ENCODE data around the gene SWSAP1.
"Not testable (repeated sequence)": the region's sequence is repeated elsewhere in the genome, so short reads cannot be mapped to it uniquely, and the experiment has no call there.

Gene SWSAP1, protein sequence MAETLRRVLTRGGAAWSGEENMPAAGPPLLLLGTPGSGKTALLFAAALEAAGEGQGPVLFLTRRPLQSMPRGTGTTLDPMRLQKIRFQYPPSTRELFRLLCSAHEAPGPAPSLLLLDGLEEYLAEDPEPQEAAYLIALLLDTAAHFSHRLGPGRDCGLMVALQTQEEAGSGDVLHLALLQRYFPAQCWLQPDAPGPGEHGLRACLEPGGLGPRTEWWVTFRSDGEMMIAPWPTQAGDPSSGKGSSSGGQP

DNA sequence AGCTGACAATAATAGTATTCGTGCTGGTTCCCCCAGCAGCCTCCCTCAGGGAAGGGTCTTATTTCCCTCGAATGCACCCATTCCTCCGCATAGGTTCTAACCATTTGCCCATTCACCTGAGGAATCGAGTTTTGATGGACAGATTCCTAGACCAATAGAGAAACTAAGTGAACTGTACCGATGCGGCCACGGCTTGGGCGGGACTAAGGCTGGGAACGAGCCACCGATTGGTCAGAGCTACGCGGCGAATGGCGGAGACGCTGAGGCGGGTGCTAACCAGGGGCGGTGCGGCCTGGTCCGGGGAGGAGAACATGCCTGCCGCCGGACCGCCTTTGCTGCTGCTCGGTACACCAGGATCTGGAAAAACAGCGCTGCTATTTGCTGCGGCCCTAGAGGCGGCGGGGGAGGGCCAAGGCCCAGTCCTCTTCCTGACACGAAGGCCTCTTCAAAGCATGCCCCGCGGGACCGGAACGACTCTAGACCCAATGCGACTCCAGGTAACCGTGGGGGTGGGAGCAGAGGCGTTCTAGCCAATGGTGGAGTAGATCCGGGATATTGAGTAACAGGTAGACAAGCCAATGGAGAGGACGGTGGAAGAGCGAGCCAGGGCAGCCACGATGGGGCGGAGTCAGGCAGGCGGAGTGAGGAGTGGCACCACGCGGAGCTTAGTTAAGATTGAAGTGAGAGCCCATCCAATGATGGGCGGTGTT, at the start of gene SWSAP1:
Gene SWSAP1, plus strand, starts transcription at position 234 of the 710 bp plus-strand sequence. Its CDS starts 15 bp downstream, at position 249.
- in situ Hi-C loops (cut with MboI; ENCODE audit: low pct_unique_long_range_greater_than_20kb, low sequenced_read_pairs), result no loop called here
- DNase-seq, result peak; percentile 100

DNA sequence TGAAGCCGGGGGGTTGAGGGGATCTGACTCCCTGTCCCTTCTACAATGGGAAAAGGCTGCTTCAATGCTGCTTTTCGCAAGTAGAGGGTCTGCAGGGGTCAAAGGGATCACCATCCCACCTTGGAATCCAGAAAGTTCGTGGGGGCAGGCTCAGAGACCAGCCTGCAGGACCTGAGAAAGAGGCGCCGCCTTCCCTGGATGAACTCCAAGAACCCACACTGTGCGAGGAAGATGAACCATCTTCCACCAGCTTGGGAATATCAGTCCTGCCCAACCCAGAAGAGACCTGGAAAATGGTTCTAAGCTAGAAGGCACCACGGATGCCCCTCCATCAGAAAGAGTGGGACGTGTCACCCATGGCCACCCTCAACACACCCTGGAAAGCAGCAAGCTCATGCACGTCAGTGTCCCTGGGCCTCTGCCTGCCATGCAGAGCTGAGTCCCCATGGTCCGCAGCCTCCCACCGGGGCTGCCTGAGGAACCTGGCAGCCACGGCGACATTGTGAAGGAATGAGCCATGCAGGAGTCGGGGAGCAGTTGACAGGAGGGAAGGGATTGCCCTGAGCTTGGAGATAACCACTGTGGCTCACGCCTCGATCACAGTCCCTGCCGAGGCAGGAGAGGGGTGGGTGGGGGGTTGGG, 49.6 kb upstream of the SWSAP1 start:
- no peak for DNase-seq
- in situ Hi-C loops (cut with MboI; ENCODE audit: low pct_unique_long_range_greater_than_20kb, low sequenced_read_pairs), result no loop called here

DNA sequence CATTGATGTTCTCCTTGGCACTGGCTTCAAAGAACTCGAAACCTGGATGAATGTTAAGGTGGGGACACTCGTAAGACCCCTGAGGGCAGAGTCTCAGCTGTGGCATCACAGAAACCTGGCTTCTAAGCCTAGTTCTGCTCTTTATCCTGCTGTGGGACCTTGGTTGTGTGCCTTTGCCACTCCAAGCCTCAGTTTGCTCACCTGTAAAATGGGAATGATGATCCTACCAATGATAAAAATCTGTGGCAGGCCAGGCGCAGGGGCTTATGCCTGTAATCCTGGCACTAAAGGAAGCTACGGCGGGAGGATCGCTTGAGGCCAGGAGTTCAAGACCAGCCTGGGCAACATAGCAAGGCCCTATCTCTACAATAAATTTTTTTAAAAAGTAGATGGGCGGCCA, 48.9 kb upstream of the SWSAP1 start:
- in situ Hi-C loops (cut with MboI; ENCODE audit: low pct_unique_long_range_greater_than_20kb, low sequenced_read_pairs), result no loop called here
- DNase-seq, result no peak

DNA sequence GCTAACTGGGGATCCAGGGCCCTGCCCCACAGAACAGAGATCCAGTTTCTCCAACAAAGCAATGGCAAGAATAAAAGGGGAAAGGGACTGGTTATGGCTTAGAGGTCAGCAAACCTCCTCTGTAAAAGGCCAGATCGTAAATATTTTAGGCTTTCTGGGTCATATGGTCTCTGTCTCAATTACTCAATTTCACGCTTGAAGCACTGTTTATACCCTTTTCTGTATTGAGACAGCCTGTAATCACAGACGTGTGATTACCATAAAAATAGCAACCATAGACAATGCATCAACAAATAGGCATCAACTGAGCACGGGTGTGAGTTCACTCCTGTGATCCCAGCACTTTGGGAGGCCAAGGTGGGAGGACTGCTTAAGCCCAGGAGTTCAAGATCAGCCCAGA, 44.3 kb upstream of the SWSAP1 start:
- in situ Hi-C loops (cut with MboI; ENCODE audit: low pct_unique_long_range_greater_than_20kb, low sequenced_read_pairs), result no loop called here

DNA sequence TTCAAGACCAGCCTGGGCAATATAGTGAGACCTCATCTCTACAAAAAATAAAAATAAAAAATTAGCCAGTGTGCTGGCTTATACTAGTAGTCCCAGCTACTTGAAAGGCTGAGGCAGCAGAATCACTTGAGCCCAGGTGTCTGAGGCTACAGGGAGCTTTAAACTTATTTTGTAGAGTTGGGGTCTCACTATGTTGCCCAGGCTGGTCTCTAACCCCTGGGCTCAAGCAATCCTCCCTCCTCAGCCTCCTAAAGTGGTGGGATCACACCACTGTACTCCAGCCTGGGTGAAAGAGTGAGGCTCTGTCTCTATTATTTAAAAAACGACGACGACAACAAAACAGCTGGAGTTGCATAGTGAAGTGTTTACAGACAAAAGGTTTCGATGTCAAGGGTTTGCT, 43.0 kb upstream of the SWSAP1 start:
- in situ Hi-C loops (cut with MboI; ENCODE audit: low pct_unique_long_range_greater_than_20kb, low sequenced_read_pairs), result no loop called here
- no peak for DNase-seq

More for the DNA sequence above, 44.3 kb upstream of the SWSAP1 start:
- no peak for DNase-seq

DNA sequence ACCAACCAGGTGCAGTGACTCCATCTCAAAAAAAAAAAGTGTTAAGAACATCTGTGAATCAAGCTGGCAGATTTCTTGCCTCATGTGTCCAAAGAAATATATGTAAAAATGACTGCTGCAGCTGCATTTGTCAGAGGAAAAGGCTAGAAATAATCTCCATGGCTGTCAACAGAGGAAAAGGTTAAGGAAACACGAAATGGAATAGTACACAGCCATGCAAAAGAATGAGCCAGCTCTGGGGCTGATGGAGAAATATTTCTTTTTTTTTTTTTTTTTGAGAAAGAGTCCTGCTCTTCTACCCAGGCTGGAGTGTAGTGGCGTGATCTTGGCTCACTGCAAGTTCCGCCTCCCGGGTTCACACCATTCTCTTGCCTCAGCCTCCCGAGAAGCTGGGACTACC, 41.6 kb upstream of the SWSAP1 start:
- no peak for DNase-seq
- in situ Hi-C loops (cut with MboI; ENCODE audit: low pct_unique_long_range_greater_than_20kb, low sequenced_read_pairs), result no loop called here

DNA sequence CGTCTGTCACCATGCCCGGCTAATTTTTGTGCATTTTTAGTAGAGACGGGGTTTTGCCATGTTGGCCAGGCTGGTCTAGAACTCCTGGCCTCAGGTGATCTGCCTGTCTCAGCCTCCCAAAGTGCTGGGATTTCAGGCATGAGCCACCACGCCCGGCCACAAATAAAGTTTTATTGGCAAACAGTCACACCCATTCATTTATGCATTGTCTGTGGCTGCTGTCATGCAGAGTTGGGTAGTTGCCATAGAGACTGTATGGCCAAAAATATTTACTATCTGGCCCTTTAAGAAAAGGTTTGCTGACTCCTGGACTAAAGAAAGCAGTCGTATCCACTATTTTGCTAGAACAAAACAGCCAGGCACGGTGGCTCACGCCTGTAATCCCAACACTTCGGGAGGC, 40.6 kb upstream of the SWSAP1 start:
- DNase-seq; in situ Hi-C loops (cut with MboI; ENCODE audit: low pct_unique_long_range_greater_than_20kb, low sequenced_read_pairs): not testable (repeated sequence)

DNA sequence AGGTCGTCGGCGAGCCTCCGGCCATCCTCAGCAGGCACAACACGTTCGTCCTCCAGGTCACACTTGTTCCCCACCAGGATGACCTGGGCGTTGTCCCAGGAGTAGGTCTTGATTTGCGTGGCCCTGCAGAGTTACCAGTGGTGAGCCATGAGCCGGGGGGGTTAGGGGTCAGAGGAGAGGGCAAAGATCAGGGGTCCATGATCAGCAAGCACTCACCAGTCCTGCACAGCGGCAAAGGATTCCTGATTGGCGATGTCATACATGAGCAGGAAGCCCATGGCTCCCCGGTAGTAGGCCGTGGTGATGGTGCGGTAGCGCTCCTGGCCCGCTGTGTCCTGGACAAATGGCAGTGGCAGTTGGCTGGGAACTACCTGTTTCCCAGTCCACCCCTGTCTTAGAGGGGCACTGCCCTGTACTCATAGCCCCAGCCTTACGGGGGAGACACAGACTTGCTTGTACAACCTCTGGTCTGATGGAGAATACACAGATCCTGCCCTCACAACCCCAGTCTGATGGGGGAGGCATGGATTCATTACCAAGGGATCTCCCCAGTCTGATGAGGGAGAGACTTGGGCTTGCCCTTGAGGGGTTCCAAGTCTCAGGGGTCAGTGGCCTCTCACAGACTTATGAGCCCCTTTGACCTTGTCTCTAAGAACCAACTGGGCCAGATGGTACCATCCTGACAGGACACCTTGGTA, 38.9 kb upstream of the SWSAP1 start:
- in situ Hi-C loops (cut with MboI; ENCODE audit: low pct_unique_long_range_greater_than_20kb, low sequenced_read_pairs), result no loop called here

DNA sequence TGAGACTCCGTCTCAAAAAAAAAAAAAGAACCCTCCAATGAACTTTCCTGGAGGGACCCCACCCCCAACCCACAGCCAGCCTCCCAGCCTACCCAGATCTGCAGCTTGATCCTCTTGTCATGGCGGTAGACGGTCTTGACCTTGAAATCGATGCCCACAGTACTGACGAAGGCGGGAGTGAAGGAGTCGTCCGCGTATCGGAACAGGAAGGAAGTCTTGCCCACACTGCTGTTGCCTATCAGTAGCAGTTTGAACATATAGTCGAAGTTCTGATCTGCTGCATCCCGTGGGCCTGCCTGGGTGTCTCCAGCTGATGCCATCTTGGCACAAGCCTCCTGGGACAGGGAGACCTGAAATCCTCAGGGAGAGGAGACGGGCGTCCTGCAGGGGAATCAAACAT, 37.4 kb upstream of the SWSAP1 start:
- DNase-seq, result peak; percentile 54
- in situ Hi-C loops (cut with MboI; ENCODE audit: low pct_unique_long_range_greater_than_20kb, low sequenced_read_pairs), result no loop called here

More for the DNA sequence above, 38.9 kb upstream of the SWSAP1 start:
- DNase-seq, result no peak

DNA sequence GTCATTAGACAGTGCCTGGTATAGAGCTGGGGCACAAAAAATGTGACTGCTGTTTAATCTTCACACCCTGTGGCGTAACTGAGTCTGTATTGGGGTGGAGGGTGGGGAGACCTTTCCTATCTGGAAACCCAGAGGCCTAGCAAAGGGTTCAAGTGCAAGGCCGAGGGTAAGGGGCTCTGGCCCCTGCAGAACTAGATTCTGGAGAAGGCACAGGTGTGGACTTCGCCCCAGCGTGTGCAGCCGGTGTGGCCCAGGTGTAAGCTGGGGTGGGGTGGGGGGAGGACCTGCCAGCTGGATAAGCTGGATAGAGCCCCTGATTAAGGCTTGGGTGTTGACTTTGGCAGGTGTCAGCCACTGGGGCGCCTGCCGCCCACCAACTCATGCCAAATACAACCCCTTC, 36.3 kb upstream of the SWSAP1 start:
- in situ Hi-C loops (cut with MboI; ENCODE audit: low pct_unique_long_range_greater_than_20kb, low sequenced_read_pairs), result no loop called here
- no peak for DNase-seq

DNA sequence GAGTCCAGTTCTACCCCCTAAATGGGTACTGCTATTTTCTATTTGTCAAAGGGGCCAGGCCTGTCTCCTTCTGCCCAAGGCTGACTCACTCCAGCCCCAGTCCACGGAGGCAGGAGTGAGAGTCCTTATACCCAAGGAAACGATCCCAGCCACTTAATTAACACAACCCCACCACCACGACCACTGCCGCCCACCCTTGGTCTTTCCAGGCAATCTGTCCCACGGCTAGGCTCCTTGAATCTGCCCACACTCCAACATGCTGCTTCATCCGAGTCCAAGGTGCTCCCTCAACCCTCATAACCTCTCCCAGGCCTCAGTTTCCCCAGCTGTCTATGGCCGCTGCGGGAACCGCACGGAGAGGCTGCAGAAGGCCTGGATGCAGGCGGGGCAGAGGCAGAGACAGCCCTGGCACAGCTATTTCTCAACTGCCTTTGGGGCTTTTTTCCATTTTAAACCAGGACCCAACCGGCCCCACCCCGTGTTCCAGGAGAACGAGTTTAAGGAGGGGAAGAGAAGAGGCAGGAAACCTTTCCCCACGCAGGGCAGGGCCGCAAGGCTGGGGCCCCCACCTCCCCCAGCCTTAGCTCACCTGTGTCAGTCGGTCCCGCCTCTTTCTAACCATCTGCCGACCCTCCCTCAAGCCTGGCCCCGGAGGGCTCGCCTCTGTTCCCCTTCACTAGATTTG, 35.8 kb upstream of the SWSAP1 start:
- in situ Hi-C loops (cut with MboI; ENCODE audit: low pct_unique_long_range_greater_than_20kb, low sequenced_read_pairs), result no loop called here
- no peak for DNase-seq

DNA sequence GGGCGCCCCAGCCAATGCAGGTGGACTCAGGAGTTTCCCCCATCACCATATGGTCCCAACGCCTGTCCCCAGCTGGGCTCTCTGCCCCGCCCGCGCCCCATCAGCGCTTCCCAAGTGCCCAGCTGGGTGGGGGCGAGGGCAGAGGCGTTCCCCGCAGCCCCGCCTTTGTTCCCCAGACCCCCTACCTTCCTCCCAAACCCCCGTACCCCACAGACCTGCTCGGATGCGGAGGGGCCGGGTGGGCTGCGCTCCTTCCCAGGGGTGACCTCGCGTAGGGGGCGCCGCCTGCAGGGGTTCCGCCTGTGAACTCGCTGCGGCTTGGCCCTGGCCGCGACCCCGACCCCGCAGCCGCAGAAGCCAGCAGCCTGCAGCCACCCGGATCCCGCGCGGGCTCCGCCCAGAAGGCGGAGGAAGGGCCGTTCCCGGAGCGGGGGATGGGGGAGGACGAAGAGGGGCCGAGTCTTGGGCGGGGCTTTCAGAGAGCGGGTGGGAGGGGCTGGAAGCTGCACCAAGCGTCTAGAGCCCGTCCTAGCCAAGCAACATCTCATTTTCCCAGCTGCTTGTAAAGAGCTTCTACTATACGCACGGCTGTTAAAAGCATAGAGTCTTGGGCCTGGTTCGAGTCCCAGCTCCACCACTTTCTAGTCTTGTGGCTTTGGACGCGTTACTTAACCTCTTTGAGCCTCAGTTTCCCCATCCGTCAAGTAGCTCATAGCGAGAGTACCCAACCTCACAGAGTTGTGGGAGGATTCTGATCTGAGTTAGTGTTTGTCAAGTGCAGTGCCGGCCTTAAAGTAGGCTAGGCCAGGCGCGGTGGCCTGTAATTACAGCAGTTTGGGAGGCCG, 35.0 kb upstream of the SWSAP1 start, which contains the start of gene RAB3D:
Gene RAB3D, minus strand, starts transcription at position 404 of the 845 bp plus-strand sequence. CDS start 2,258 bp downstream, outside the sequence.
- in situ Hi-C loops (cut with MboI; ENCODE audit: low pct_unique_long_range_greater_than_20kb, low sequenced_read_pairs), result no loop called here
- DNase-seq, result peak; percentile 82

DNA sequence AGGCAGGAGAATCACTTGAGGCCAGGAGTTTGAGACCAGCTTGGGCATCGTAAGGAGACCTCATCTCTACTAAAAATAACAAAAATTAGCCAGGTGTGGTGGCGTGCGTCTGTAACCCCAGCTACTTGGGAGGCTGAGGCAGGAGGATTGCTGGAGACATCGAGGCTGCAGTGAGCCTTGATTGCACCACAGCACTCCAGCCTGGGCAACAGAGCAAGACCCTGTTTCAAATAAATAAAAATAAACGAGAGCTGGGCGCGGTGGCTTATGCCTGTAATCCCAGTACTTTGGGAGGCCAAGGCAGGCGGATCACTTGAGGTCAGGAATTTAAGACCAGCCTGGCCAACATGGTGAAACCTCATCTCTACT, 34.4 kb upstream of the SWSAP1 start:
- DNase-seq; in situ Hi-C loops (cut with MboI; ENCODE audit: low pct_unique_long_range_greater_than_20kb, low sequenced_read_pairs): not testable (repeated sequence)

DNA sequence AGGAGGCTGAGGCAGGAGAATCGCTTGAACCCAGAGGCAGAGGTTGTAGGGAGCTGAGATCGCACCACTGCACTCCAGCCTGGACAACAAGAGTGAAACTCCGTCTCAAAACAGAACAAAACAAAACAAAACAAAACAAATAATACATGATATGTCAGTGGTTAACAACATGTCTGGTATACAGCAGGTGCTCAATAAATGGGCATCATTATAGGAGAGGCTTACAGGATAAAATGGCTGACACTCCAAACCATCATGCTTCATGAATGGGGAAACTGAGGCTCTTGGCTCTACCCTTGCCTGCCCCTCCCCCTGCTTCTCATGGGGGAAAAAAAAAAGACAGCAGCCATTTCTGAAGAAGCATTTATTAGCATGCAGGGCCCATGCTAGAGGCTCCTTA, 32.0 kb upstream of the SWSAP1 start:
- DNase-seq, result no peak
- in situ Hi-C loops (cut with MboI; ENCODE audit: low pct_unique_long_range_greater_than_20kb, low sequenced_read_pairs), result no loop called here

DNA sequence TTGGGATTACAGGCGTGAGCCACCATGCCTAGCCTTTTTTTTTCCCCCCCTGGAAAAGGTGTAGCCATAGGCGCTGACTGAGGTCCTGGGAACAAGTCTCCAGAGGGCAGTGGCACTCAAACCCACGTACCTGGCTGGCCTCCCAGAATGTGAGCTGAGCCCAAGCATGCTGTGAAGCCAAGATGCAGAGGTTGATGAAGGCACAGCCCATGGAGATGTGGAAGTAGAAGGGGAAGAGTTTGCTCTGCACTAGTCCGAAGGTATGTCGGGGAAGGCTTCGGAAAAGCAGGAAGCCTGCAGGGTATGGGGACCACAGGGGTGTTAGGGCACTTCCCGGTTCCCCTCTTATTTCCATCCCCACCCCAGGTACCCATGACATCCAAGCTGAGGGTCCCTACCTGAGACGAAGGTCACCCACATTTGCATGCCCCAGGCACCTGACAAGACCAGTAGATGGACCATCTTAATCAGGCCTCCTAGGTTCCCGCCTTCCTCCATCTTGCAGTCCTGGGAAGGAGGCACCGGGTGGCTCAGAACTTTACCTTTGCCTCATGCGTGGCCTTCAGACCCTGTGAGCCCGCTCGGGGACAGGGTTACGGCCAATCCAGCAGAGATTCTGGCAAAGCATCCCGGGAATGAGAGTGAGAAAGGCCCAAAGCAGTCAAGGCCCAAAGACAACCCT, 29.2 kb upstream of the SWSAP1 start:
- DNase-seq, result no peak
- in situ Hi-C loops (cut with MboI; ENCODE audit: low pct_unique_long_range_greater_than_20kb, low sequenced_read_pairs), result no loop called here

DNA sequence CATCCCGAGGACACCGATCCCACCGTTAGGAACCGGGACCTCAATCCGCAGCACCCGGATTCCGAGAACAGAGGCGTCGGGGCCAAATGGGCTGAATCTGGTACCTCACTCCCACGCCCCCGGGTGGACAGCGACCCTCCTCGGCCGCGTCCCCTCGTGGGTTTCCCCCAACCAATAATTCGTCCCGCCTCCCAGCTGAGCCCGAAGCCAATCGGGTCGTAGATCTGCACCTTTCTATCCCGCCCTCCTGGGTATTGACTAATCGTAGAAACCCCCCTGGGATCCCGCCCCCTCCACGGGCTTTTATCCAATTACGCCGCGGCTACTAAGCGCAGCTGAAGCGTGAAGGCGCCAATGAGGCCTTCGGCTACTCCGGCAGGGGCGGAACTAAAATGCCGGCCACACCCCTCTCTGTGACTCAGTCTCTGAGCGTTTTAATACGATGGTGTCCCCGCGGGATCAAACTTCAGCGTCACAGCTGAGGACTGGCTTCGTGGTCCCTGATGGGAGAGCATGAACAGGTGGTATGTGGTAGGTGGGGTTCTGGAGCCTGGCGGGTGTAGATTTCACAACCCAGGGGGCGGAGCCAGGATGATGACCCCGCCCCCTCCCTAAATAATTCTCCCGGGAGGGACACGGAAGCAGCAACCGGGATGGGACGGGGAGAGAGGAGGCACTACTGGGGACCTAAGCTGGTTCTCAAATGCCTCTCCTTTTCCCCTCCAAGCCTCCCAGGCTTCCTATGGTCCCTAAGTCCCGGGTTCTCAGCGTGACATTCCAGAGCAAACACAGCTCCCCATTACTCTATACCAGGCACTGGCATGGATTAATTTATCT, 28.1 kb upstream of the SWSAP1 start, which contains the start of the genes CCDC159 and TMEM205:
Gene CCDC159, plus strand, starts transcription at position 416 of the 837 bp plus-strand sequence. Its CDS starts 88 bp downstream, at position 504.
Gene TMEM205, minus strand, starts transcription at position 165 of the 837 bp plus-strand sequence. CDS start 649 bp downstream, outside the sequence.
- peak; percentile 98 for DNase-seq
- in situ Hi-C loops (cut with MboI; ENCODE audit: low pct_unique_long_range_greater_than_20kb, low sequenced_read_pairs), result no loop called here

Data from KBM-7 (cell line).